ENCODE measurements around the gene ZSCAN26. TPM values are rescaled to one million over a fixed set of nuclear protein-coding genes. Genes with fewer than 3 reads are reported as not detected.
A peak's percentile ranks its signal among the peaks of the same experiment; 100 is the strongest.

The ZSCAN26 gene
- total and polyA plus RNA-seq, 8 donors, result 7.0 to 46.9 (median 12.9) TPM

- intact Hi-C loops (cut with DNase I; ENCODE audit: low total_unique reads), result loop anchor here (10.0 kb wide), 1 partner anchor 96 kb away; the partner anchor contains the start of gene ZSCAN16
These were observed 46.4 kb upstream of the ZSCAN26 start for GRCh38 chr6:28220257-28221133.

GRCh38 chr6:28224131-28225055 is 42.5 kb upstream of the ZSCAN26 start:
- Histone ChIP-seq H3K36me3 (peaks cover 23 to 25% (median 24%) of the 10 kb centered on the region in 4 donors), H3K27me3 (peaks cover 0 to 32% (median 6%) of the 10 kb centered on the region in 3 donors), H3K4me1 (peaks cover 0 to 28% (median 19%) of the 10 kb centered on the region in 4 donors), H3K4me3 (peak overlapping the region; percentile 61 to 80 (median 77)), H3K9me3 (no peaks in the 10 kb centered on the region), H3K27ac (peak overlapping the region in 4 of 5 donors; percentile 76 to 88 (median 84))
- DNase-seq, result no peak
- 50 to 55% (median 52%) methylated on average over 9 of the region's 9 CpGs for WGBS, 5 donors
- intact Hi-C loops (cut with DNase I; ENCODE audit: low total_unique reads), result loop anchor here (10.0 kb wide), 1 partner anchor 100 kb away; the partner anchor contains the start of gene ZSCAN16
- TF ChIP-seq EP300 (IDR thresholded peaks at IDR 0.05) (no peak), POLR2A (IDR thresholded peaks at IDR 0.05) (no peak), CTCF (IDR thresholded peaks at IDR 0.05) (no peak), POLR2AphosphoS5 (IDR thresholded peaks at IDR 0.05) (no peak)

More at GRCh38 chr6:28220257-28221133, 46.4 kb upstream of the ZSCAN26 start:
- no peak for TF ChIP-seq POLR2AphosphoS5 (IDR thresholded peaks at IDR 0.05)
- TF ChIP-seq EP300 (IDR thresholded peaks at IDR 0.05), result no peak
- TF ChIP-seq POLR2A (IDR thresholded peaks at IDR 0.05), result no peak
- no peak for TF ChIP-seq CTCF (IDR thresholded peaks at IDR 0.05)
- Histone ChIP-seq H3K36me3 (no peaks in the 10 kb centered on the region), H3K4me3 (no peak overlapping the region), H3K27ac (no peak overlapping the region), H3K4me1 (peaks cover 4 to 23% (median 20%) of the 10 kb centered on the region in 4 donors), H3K9me3 (no peaks in the 10 kb centered on the region), H3K27me3 (peaks cover 0 to 56% (median 9%) of the 10 kb centered on the region in 3 donors)
- 16 to 27% (median 18%) methylated on average over 6 of the region's 6 CpGs for WGBS, 5 donors
- no peak for DNase-seq

- TF ChIP-seq POLR2AphosphoS5 (IDR thresholded peaks at IDR 0.05) (peak; percentile 40 to 77 (median 47)), EP300 (IDR thresholded peaks at IDR 0.05) (no peak)
- peaks cover 24 to 34% (median 33%) of the 10 kb centered on the region in 4 donors for H3K36me3 ChIP-seq
- peaks cover 0 to 27% (median 18%) of the 10 kb centered on the region in 4 donors for H3K4me1 ChIP-seq
- peak; percentile 83 to 95 for DNase-seq
- WGBS, 5 donors, result 0 to 1% (median 1%) methylated on average over 40 to 45 of the region's 45 CpGs
- peaks cover 0 to 26% (median 6%) of the 10 kb centered on the region in 3 donors for H3K27me3 ChIP-seq
- H3K4me3 ChIP-seq, result peak within 1 kb of the TSS; percentile 61 to 80 (median 77)
- no peaks in the 10 kb centered on the region for H3K9me3 ChIP-seq
- H3K27ac ChIP-seq, result peak within 1 kb of the TSS; percentile 76 to 88 (median 86)
- intact Hi-C loops (cut with DNase I; ENCODE audit: low total_unique reads), result loop anchor here (10.0 kb wide), 1 partner anchor 100 kb away; the partner anchor contains the start of gene ZSCAN16
These were observed 41.7 kb upstream of the ZSCAN26 start, which contains the start of gene ZSCAN9 for GRCh38 chr6:28225056-28225834. TSS of gene ZSCAN9 (plus strand) at chr6:28225275. CDS start at chr6:28227085, 1,810 bp downstream.

GRCh38 chr6:28226460-28226859 is 40.5 kb upstream of the ZSCAN26 start:
- Histone ChIP-seq H3K27ac (no peak overlapping the region), H3K4me3 (peak overlapping the region in 1 of 4 donors; percentile 80), H3K27me3 (peaks cover 0 to 19% (median 6%) of the 10 kb centered on the region in 3 donors), H3K4me1 (peaks cover 0 to 27% (median 18%) of the 10 kb centered on the region in 4 donors), H3K9me3 (no peaks in the 10 kb centered on the region), H3K36me3 (peaks cover 28 to 46% (median 45%) of the 10 kb centered on the region in 4 donors)
- TF ChIP-seq CTCF (IDR thresholded peaks at IDR 0.05), result no peak
- no peak for TF ChIP-seq POLR2AphosphoS5 (IDR thresholded peaks at IDR 0.05)
- no peak for TF ChIP-seq EP300 (IDR thresholded peaks at IDR 0.05)
- no peak for TF ChIP-seq POLR2A (IDR thresholded peaks at IDR 0.05)
- intact Hi-C loops (cut with DNase I; ENCODE audit: low total_unique reads), result loop anchor here (10.0 kb wide), 1 partner anchor 102 kb away; the partner anchor contains the start of gene ZSCAN16
- no peak for DNase-seq
- WGBS, 5 donors, result 78 to 93% (median 86%) methylated on average over 2 of the region's 2 CpGs

All from stomach (tissue), 9 donors.